ENCODE measurements around the gene STK17A. TPM values are rescaled to one million over a fixed set of nuclear protein-coding genes. Genes with fewer than 3 reads are reported as not detected.

Gene STK17A
- total RNA-seq, 1 donor from 2014 or later, result 28.6 TPM

GRCh38 chr7:43640679-43641078 lies 57.8 kb downstream of the STK17A start:
- Mint-ChIP-seq H3K9me3 (ENCODE audit: unreplicated experiment) (no peaks in the 10 kb centered on the region), H3K4me1 (ENCODE audit: unreplicated experiment) (peaks cover 57% of the 10 kb centered on the region), H3K27me3 (ENCODE audit: unreplicated experiment) (peaks cover 4% of the 10 kb centered on the region), H3K4me3 (ENCODE audit: unreplicated experiment) (no peak overlapping the region), H3K36me3 (ENCODE audit: low read depth, unreplicated experiment) (peaks cover 28% of the 10 kb centered on the region), H3K27ac (ENCODE audit: unreplicated experiment) (no peak overlapping the region)
- no peak for TF ChIP-seq CTCF (IDR thresholded peaks at IDR 0.05; ENCODE audit: unreplicated experiment)
- no peak for DNase-seq (ENCODE audit: low spot score)

GRCh38 chr7:43642897-43643630 lies 60.2 kb downstream of the STK17A start:
- Mint-ChIP-seq H3K27ac (ENCODE audit: unreplicated experiment) (no peak overlapping the region), H3K4me1 (ENCODE audit: unreplicated experiment) (peaks cover 70% of the 10 kb centered on the region), H3K9me3 (ENCODE audit: unreplicated experiment) (no peaks in the 10 kb centered on the region), H3K27me3 (ENCODE audit: unreplicated experiment) (peaks cover 7% of the 10 kb centered on the region), H3K36me3 (ENCODE audit: low read depth, unreplicated experiment) (peaks cover 26% of the 10 kb centered on the region), H3K4me3 (ENCODE audit: unreplicated experiment) (no peak overlapping the region)
- TF ChIP-seq CTCF (IDR thresholded peaks at IDR 0.05; ENCODE audit: unreplicated experiment), result no peak
- DNase-seq (ENCODE audit: low spot score), result no peak

- Mint-ChIP-seq H3K27ac (ENCODE audit: unreplicated experiment) (peak overlapping the region; percentile 32), H3K9me3 (ENCODE audit: unreplicated experiment) (no peaks in the 10 kb centered on the region), H3K36me3 (ENCODE audit: low read depth, unreplicated experiment) (peaks cover 25% of the 10 kb centered on the region), H3K4me3 (ENCODE audit: unreplicated experiment) (no peak overlapping the region), H3K4me1 (ENCODE audit: unreplicated experiment) (peaks cover 74% of the 10 kb centered on the region), H3K27me3 (ENCODE audit: unreplicated experiment) (peaks cover 10% of the 10 kb centered on the region)
- no peak for DNase-seq (ENCODE audit: low spot score)
- TF ChIP-seq CTCF (IDR thresholded peaks at IDR 0.05; ENCODE audit: unreplicated experiment), result no peak
Observed at GRCh38 chr7:43643846-43644245, 60.9 kb downstream of the STK17A start.

GRCh38 chr7:43645699-43646226 lies 62.9 kb downstream of the STK17A start:
- no peak for DNase-seq (ENCODE audit: low spot score)
- Mint-ChIP-seq H3K27me3 (ENCODE audit: unreplicated experiment) (peaks cover 12% of the 10 kb centered on the region), H3K4me1 (ENCODE audit: unreplicated experiment) (peaks cover 78% of the 10 kb centered on the region), H3K9me3 (ENCODE audit: unreplicated experiment) (no peaks in the 10 kb centered on the region), H3K4me3 (ENCODE audit: unreplicated experiment) (peak overlapping the region; percentile 47), H3K27ac (ENCODE audit: unreplicated experiment) (peak overlapping the region; percentile 85), H3K36me3 (ENCODE audit: low read depth, unreplicated experiment) (peaks cover 18% of the 10 kb centered on the region)
- TF ChIP-seq CTCF (IDR thresholded peaks at IDR 0.05; ENCODE audit: unreplicated experiment), result no peak

Data from endothelial cell (in vitro differentiated cells).